CD4-positive, alpha-beta T cell treated with Interleukin-21 for 1 hour (primary cell): ENCODE results near the gene C1orf226.
"Not testable (repeated sequence)": the region's sequence is repeated elsewhere in the genome, so short reads cannot be mapped to it uniquely, and the experiment has no call there.

ENCODE experiments used
- DNase-seq: peaks from one replicate; pipeline ENCODE4 v3.0.0-alpha.2; 2020

C1orf226 gene, protein sequence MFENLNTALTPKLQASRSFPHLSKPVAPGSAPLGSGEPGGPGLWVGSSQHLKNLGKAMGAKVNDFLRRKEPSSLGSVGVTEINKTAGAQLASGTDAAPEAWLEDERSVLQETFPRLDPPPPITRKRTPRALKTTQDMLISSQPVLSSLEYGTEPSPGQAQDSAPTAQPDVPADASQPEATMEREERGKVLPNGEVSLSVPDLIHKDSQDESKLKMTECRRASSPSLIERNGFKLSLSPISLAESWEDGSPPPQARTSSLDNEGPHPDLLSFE

GRCh38 chr1:162381383-162381782 lies at the start of gene C1orf226:
Gene C1orf226 (plus strand): TSS chr1:162381728. CDS start chr1:162381902, 174 bp downstream.
- no peak for DNase-seq

- no peak for DNase-seq
These were observed 47.5 kb upstream of the C1orf226 start for GRCh38 chr1:162333991-162334390.

GRCh38 chr1:162335126-162335525 lies 46.4 kb upstream of the C1orf226 start:
- no peak for DNase-seq

GRCh38 chr1:162336621-162337285 lies 44.8 kb upstream of the C1orf226 start:
- no peak for DNase-seq

DNA sequence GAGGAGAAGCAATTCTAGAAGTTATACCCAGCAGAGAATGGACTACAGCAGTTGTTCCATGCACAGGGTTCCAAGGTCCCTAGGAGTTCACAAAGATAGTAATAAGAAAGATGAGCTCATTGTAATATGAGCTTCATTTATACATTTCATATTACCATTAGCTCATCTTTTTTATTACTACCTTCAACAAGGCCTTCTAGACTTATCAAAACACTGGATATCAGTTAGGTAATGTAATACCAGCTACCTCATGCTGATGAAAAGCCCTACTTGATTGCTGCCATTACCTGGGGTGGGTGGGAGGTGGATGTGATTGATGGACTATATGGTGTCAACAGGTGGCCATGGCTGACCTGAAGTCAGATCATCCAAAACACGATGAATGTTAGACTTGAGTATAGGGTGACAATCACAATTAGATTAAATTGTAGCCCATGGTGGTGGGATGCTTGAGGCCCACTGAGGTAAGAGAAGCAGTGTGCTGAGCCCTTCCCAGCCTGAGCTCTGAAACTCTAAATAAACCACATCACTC lies 39.0 kb upstream of the C1orf226 start:
- DNase-seq: no peak

- no peak for DNase-seq
These were observed 38.1 kb upstream of the C1orf226 start for GRCh38 chr1:162343470-162343869.

- no peak for DNase-seq
These were observed 34.2 kb upstream of the C1orf226 start for GRCh38 chr1:162347281-162347680.

DNA sequence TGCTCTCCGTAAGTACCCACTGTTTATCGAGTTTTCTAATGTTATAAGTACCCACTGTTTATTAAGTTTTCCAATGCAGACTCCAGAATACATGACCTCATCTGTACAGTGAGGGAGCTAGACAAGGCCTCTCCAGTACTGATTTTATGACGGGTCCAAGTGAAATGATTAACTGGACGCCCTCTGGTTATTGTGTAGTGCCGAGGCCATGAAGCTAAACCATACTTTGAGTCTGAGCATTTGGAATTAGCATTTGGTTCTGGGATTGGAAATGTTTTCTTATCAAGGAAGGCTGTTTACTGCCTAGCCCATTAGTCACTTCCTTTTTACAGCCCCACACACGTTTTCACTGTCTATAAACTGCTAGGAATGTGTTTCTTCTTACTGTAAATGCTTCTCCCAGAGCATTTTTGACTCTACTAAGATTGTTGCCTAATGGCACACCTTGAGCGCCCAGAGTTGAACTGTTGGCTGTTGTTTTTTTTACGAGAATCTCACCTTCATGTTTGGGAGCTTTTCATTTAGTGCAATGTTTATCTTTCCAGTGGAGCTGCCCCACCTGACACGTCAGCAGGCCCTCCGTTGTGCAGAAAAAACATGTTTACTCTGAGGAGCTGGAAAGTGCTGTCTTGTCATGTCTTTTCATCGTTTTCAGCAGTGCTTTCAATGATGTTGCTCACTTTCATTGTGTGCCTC lies 31.7 kb upstream of the C1orf226 start:
- no peak for DNase-seq

- no peak for DNase-seq
These were observed 30.2 kb upstream of the C1orf226 start for GRCh38 chr1:162351246-162351842.

- DNase-seq: not testable (repeated sequence)
These were observed 29.7 kb upstream of the C1orf226 start for GRCh38 chr1:162351874-162352273.

- no peak for DNase-seq
These were observed 28.4 kb upstream of the C1orf226 start for GRCh38 chr1:162353078-162353477.

- no peak for DNase-seq
These were observed 27.8 kb upstream of the C1orf226 start for GRCh38 chr1:162353702-162354101.

GRCh38 chr1:162357681-162358266 lies 23.8 kb upstream of the C1orf226 start:
- peak; percentile 12 for DNase-seq

- no peak for DNase-seq
These were observed 22.6 kb upstream of the C1orf226 start for GRCh38 chr1:162358928-162359327.

- DNase-seq: no peak
These were observed 21.8 kb upstream of the C1orf226 start for GRCh38 chr1:162359523-162360236.

DNA sequence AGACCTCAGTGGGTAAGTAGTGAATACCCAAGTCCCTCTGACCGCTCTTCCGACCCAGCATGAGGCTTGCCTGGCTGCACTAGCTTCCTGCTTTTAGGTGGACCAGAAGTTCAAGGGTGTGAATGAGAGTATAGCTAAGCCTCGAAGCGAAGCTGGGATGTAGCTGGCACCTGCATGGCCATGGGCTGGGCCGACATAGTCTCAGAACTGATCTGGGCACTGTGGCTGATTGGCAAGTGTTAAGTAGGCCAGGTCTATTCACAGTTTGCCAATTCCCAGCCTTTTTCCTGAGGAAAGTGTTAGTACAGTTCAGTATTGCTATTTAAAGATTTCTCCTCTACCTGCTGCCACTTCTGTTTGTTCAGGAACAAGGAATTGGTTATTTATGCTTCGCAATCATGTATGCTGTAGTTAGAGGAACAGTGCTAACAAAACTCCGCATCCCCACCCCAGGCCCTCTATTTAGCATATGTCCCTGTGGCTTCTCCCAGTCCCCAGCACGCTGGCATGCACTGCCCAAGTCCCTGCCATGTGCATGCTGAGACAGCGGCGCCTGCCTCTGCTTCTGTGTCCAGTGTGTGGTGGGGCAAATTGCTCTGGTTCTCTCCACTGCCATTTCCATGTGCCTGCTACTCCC lies 21.2 kb upstream of the C1orf226 start:
- DNase-seq: no peak

GRCh38 chr1:162360874-162361260 lies 20.7 kb upstream of the C1orf226 start:
- no peak for DNase-seq

DNA sequence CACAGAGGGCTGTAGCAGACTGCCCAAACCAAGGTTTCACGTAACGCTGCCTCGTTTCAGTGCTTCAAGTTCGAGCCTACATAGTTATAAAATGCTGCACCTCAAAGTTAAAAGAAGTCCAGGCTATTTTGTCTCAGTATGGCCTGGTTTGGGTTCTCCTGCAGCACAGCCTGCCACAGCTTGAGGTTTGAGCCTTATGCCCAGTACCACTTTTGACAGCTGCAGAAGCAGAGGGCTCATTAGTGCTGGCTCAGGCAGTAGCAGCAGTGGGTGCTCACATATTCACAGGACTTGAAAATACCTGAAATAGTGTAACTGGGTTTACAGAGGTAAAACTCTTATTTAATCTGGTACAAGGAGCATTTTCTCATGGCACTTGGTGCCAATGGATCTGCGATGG lies 20.2 kb upstream of the C1orf226 start:
- DNase-seq: no peak

DNA sequence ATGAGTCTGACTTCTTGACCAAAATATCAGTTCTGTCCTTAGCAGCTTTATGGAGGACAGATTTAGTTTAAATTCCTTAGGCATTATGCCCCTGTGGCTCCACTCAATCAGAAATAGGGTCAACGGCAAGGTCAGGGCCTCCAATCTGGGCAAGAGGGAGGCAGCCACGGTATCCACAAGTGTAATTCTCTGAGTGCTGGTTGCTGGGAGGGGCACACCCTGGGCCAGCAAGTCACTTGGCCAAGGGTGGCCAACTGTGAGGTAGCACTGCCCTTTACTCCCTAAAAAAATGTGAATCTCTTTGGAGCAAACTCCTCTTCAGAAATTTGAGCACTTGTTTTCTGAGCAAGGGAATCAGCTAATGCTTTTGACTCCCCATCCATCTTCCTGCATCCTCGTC lies 17.7 kb upstream of the C1orf226 start:
- DNase-seq: no peak

DNA sequence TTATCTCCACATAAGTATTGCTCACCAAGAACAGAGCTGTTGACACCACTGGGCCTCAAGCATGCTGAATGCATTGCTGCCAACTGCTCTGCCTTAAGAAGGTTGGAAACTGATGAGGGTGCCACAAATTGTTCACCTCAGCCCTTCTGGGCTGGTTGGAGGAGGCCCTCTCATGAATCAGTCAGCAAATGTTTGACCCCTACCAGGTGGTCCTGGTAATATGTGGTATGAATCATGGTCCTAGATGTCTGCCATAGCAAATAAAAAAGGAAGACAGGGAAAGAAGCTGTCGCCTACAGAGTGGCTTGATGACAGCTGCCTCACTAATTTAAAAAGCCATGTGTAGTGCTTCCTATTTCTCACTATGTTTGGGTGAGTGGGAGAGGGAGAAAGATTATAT lies 17.0 kb upstream of the C1orf226 start:
- DNase-seq: no peak

- DNase-seq: no peak
These were observed 16.1 kb upstream of the C1orf226 start for GRCh38 chr1:162365284-162366020.
